HCT116 (cell line): Measurements from ENCODE around the gene TMEM138. TPM values are rescaled to one million over a fixed set of nuclear protein-coding genes. Genes with fewer than 3 reads are reported as not detected.

Experiments used
- ATAC-seq: fragments of 200-7000 bp; cut with Tn5 transposase; 2 replicates; pipeline ENCODE4 v1.9.1; 2020; ENCODE audit warnings: mild to moderate bottlenecking, moderate library complexity
- BruUV-seq: library from RNA; stranded (reverse); fragments of 400-500 nt; replicated peaks from 2 replicates; lab custom pipeline; 2021; lab: Mats Ljungman, UMichigan
- CTCF ChIA-PET: fragments of 300-600 bp; sonication (Branson Sonifier 250); formaldehyde crosslinking; loops from one replicate; lab custom pipeline; 2021; ENCODE audit warnings: antibody characterized with exemption; lab: Charles Lee
- POLR2A ChIA-PET: fragments of 300-600, 350-600 bp; sonication (Branson Sonifier 250); formaldehyde crosslinking; loops from one replicate; lab custom pipeline; 2021; ENCODE audit warnings: antibody characterized with exemption; lab: Charles Lee
- RAD21 ChIA-PET, 2 experiments: fragments of 300-600 bp; sonication (Branson Sonifier 250); formaldehyde crosslinking; loops; one replicate each; lab custom pipeline; 2023; ENCODE audit warnings: low total read pairs in 2 of 2; ENCODE audit not compliant: uncharacterized antibody in 2 of 2, unreplicated experiment in 2 of 2, low non-redundant PET in 1 of 2; lab: Charles Lee
- DNase-seq: peaks from one replicate; pipeline ENCODE4 v3.0.0-alpha.2; 2010; ENCODE audit warnings: low read depth, low spot score
- H2AFZ ChIP-seq: fragments of 200-600 bp; shearing (Covaris generic), sonication (generic); 2 replicates; pipeline ENCODE4 v1.6.1; 2017; ENCODE audit warnings: low read depth, mixed run types, mixed read lengths, antibody characterized with exemption, low read length; ENCODE audit not compliant: poor library complexity, severe bottlenecking
- H3K27ac ChIP-seq: 2 replicates; pipeline ENCODE4 v1.5.1; 2012; ENCODE audit warnings: low read depth, low read length
- H3K27me3 ChIP-seq: fragments of 200-600 bp; sonication (generic); 2 replicates; pipeline ENCODE4 v1.6.1; 2016; ENCODE audit warnings: mixed run types, low read length, mixed read lengths; ENCODE audit not compliant: insufficient read depth
- H3K36me3 ChIP-seq, 2 experiments: fragments of 200-500 bp in 1 of 2; fragments of 200-600 bp in 1 of 2; sonication (Bioruptor generic) in 1 of 2; sonication (generic) in 1 of 2; 2 replicates each; pipeline versions ENCODE4 v1.5.1 to v1.6.1; 2014 to 2016; ENCODE audit warnings: low read length in 2 of 2, inconsistent platforms in 1 of 2, mixed read lengths in 1 of 2, mixed run types in 1 of 2; ENCODE audit not compliant: insufficient read depth in 2 of 2, control insufficient read depth in 1 of 2
- H3K4me1 ChIP-seq, 2 experiments: fragments of 200-600 bp in 1 of 2; sonication (generic) in 1 of 2; 2 replicates each; pipeline versions ENCODE4 v1.5.1 to v1.6.1; 2012 to 2017; ENCODE audit warnings: low read length in 2 of 2, inconsistent platforms in 1 of 2, mild to moderate bottlenecking in 1 of 2, mixed read lengths in 1 of 2, mixed run types in 1 of 2, moderate library complexity in 1 of 2; ENCODE audit not compliant: insufficient read depth in 2 of 2, control insufficient read depth in 1 of 2
- H3K4me2 ChIP-seq: fragments of 200-600 bp; sonication (generic); 2 replicates; pipeline ENCODE4 v1.6.1; 2017; ENCODE audit warnings: mixed run types, low read length, mixed read lengths
- H3K4me3 ChIP-seq, 2 experiments: fragments of 200-600 bp in 1 of 2; sonication (generic) in 1 of 2; replicated peaks in 1 of 2; 2 replicates each; pipeline ENCODE4 v1.5.1; 2011 to 2016; ENCODE audit warnings: low read length in 2 of 2, control low read depth in 1 of 2, low read depth in 1 of 2, mild to moderate bottlenecking in 1 of 2, mixed read lengths in 1 of 2, mixed run types in 1 of 2
- H3K79me2 ChIP-seq: fragments of 200-600 bp; sonication (generic); 2 replicates; pipeline ENCODE4 v1.6.1; 2017; ENCODE audit warnings: mild to moderate bottlenecking, mixed run types, low read length, moderate library complexity, mixed read lengths; ENCODE audit not compliant: insufficient read depth
- H3K9ac ChIP-seq: fragments of 200-600 bp; sonication (generic); 2 replicates; pipeline ENCODE4 v1.6.1; 2016; ENCODE audit warnings: low read length, mixed read lengths
- H3K9me2 ChIP-seq: fragments of 200-600 bp; sonication (generic), shearing (Covaris generic); 2 replicates; pipeline ENCODE4 v1.6.1; 2017; ENCODE audit warnings: mixed run types, mild to moderate bottlenecking, moderate library complexity; ENCODE audit not compliant: insufficient read depth
- H3K9me3 ChIP-seq, 2 experiments: fragments of 200-500 bp in 1 of 2; fragments of 200-600 bp in 1 of 2; sonication (Bioruptor generic) in 1 of 2; sonication (generic) in 1 of 2; 2 replicates each; pipeline ENCODE4 v1.6.1; 2014 to 2017; ENCODE audit warnings: low read length in 2 of 2, mixed read lengths in 2 of 2, inconsistent platforms in 1 of 2, low read depth in 1 of 2, mild to moderate bottlenecking in 1 of 2, mixed run types in 1 of 2, moderate library complexity in 1 of 2; ENCODE audit not compliant: control insufficient read depth in 1 of 2, insufficient read depth in 1 of 2
- H4K20me1 ChIP-seq: fragments of 200-600 bp; sonication (generic), shearing (Covaris generic); 2 replicates; pipeline ENCODE4 v1.6.1; 2017; ENCODE audit warnings: mixed run types, mild to moderate bottlenecking, moderate library complexity; ENCODE audit not compliant: insufficient read depth
- CBX3 ChIP-seq: IDR thresholded peaks from 2 replicates; pipeline ENCODE4 v1.6.1; 2012; ENCODE audit warnings: low read depth
- CEBPB ChIP-seq: IDR thresholded peaks from 2 replicates; pipeline ENCODE4 v1.6.1; 2012; ENCODE audit warnings: low read depth
- EGR1 ChIP-seq: IDR thresholded peaks from 2 replicates; pipeline ENCODE4 v1.6.1; 2012; ENCODE audit warnings: low read depth
- ELF1 ChIP-seq: IDR thresholded peaks from 2 replicates; pipeline ENCODE4 v1.6.1; 2012; ENCODE audit warnings: low read depth, borderline replicate concordance
- EZH2 ChIP-seq: fragments of 200-600 bp; sonication (generic); IDR thresholded peaks from 2 replicates; pipeline ENCODE4 v1.6.1; 2017; ENCODE audit warnings: antibody characterized with exemption, mixed run types
- FOSL1 ChIP-seq: IDR thresholded peaks from 2 replicates; pipeline ENCODE4 v1.6.1; 2012; ENCODE audit warnings: low read depth
- JUND ChIP-seq: IDR thresholded peaks from 2 replicates; pipeline ENCODE4 v1.6.1; 2012
- POLR2A ChIP-seq: IDR thresholded peaks from 2 replicates; pipeline ENCODE4 v1.7.0; 2011; ENCODE audit warnings: borderline replicate concordance; ENCODE audit not compliant: insufficient read depth, insufficient read length; ENCODE audit errors: extremely low read depth
- RAD21 ChIP-seq: IDR thresholded peaks from 2 replicates; pipeline ENCODE4 v1.6.1; 2012; ENCODE audit warnings: low read depth, mild to moderate bottlenecking
- SIN3A ChIP-seq: IDR thresholded peaks from 2 replicates; pipeline ENCODE4 v1.6.1; 2012; ENCODE audit warnings: low read depth
- SP1 ChIP-seq: IDR thresholded peaks from 2 replicates; pipeline ENCODE4 v1.6.1; 2012; ENCODE audit warnings: low read depth
- SRF ChIP-seq: IDR thresholded peaks from 2 replicates; pipeline ENCODE4 v1.6.1; 2012; ENCODE audit warnings: low read depth
- TCF7L2 ChIP-seq: IDR thresholded peaks from 2 replicates; pipeline ENCODE4 v1.7.0; 2011; ENCODE audit warnings: borderline replicate concordance, inconsistent platforms; ENCODE audit not compliant: insufficient read depth, insufficient read length; ENCODE audit errors: extremely low read depth
- YY1 ChIP-seq: IDR thresholded peaks from 2 replicates; pipeline ENCODE4 v1.6.1; 2011; ENCODE audit warnings: low read length, low read depth, moderate library complexity, mild to moderate bottlenecking; ENCODE audit not compliant: insufficient replicate concordance; ENCODE audit errors: extremely low read depth
- ZFX ChIP-seq: fragments of 450-650 bp; IDR thresholded peaks from 2 replicates; pipeline ENCODE4 v1.6.1; 2017
- intact Hi-C: fragments of 100-400 bp; cut with micrococcal nuclease; formaldehyde crosslinking; loops from 2 replicates; pipeline ENCODE4 v1.10.0; 2022
- total RNA-seq: library from RNA; stranded (reverse); gene quantifications from one replicate; pipeline ENCODE4 v1.2.1, GENCODE V29; 2021; ENCODE audit not compliant: unreplicated experiment
- TF ChIP-seq, protein P1 (sequence below): IDR thresholded peaks from 2 replicates; pipeline ENCODE4 v1.6.1; 2012
- TF ChIP-seq, protein P2 (sequence below): IDR thresholded peaks from 2 replicates; pipeline ENCODE4 v1.6.1; 2011; ENCODE audit warnings: mild to moderate bottlenecking, low read length, moderate library complexity; ENCODE audit not compliant: insufficient replicate concordance; ENCODE audit errors: extremely low read depth
- TF ChIP-seq, protein P3 (sequence below): IDR thresholded peaks from 2 replicates; pipeline ENCODE4 v1.6.1; 2012

TMEM138 gene
- total RNA-seq, 1 experiment from 2014 or later, result 45.0 TPM

DNA sequence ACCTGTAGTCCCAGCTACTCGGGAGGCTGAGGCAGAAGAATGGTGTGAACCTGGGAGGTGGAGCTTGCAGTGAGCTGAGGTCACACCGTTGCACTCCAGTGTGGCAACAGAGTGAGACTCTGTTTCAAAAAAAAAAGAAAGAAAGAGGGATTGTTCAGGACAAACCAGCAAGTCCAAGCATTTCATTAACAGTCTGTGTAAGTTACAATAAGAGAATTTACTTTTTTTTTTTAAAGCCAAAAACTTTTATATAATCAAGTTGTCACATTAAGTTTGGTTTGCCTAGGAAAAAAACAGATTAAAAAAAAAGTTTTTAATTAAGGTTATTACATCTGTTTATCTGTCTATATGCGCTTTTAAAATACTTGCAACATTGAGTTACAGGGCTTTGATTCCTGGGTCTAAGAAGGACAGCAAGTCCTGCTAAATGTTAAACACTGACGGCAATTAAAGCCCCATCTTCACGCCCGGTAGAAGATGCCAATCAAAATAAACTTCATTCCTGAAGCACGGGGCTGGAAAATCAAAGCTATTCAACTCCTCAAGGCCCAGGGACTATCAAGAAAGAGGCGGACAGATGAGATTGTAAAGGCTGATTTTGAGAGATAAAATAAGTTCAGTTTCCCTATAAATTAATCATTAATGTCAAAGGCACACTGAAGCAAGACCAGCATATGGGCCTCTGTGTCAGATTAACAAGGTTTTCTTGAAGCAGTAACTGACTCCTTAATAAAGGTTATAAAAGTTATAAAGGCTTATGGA is 10.7 kb downstream of the TMEM138 start:
- Histone ChIP-seq H3K79me2 (no peaks in the 10 kb centered on the region), H2AFZ (no peak overlapping the region), H3K27ac (no peak overlapping the region), H3K9ac (no peak overlapping the region), H3K9me2 (no peaks in the 10 kb centered on the region), H4K20me1 (no peaks in the 10 kb centered on the region), H3K9me3 (no peaks in the 10 kb centered on the region), H3K27me3 (no peaks in the 10 kb centered on the region), H3K36me3 (peaks cover 8 to 10% of the 10 kb centered on the region in 2 experiments), H3K4me3 (no peak overlapping the region), H3K4me2 (no peak overlapping the region), H3K4me1 (no peaks in the 10 kb centered on the region)
- ChIA-PET RAD21 (interaction anchor here in 1 of 2 experiments (0.7 kb wide), 1 partner anchor 13 kb away, joined by 3 read pairs; no protein-coding TSS in a partner anchor), POLR2A (no interaction called here), CTCF (no interaction called here)
- TF ChIP-seq, protein P1, sequence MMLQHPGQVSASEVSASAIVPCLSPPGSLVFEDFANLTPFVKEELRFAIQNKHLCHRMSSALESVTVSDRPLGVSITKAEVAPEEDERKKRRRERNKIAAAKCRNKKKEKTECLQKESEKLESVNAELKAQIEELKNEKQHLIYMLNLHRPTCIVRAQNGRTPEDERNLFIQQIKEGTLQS, result no peak
- no peak for TF ChIP-seq ELF1
- no peak for TF ChIP-seq EGR1
- no peak for TF ChIP-seq TCF7L2
- TF ChIP-seq FOSL1, result no peak
- TF ChIP-seq POLR2A, result no peak
- TF ChIP-seq CBX3, result no peak
- TF ChIP-seq, protein P2, sequence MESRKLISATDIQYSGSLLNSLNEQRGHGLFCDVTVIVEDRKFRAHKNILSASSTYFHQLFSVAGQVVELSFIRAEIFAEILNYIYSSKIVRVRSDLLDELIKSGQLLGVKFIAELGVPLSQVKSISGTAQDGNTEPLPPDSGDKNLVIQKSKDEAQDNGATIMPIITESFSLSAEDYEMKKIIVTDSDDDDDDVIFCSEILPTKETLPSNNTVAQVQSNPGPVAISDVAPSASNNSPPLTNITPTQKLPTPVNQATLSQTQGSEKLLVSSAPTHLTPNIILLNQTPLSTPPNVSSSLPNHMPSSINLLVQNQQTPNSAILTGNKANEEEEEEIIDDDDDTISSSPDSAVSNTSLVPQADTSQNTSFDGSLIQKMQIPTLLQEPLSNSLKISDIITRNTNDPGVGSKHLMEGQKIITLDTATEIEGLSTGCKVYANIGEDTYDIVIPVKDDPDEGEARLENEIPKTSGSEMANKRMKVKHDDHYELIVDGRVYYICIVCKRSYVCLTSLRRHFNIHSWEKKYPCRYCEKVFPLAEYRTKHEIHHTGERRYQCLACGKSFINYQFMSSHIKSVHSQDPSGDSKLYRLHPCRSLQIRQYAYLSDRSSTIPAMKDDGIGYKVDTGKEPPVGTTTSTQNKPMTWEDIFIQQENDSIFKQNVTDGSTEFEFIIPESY, result no peak
- TF ChIP-seq SRF, result no peak
- no peak for TF ChIP-seq EZH2
- no peak for TF ChIP-seq SP1
- TF ChIP-seq RAD21, result no peak
- no peak for TF ChIP-seq CEBPB
- TF ChIP-seq, protein P3, sequence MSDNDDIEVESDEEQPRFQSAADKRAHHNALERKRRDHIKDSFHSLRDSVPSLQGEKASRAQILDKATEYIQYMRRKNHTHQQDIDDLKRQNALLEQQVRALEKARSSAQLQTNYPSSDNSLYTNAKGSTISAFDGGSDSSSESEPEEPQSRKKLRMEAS, result no peak
- no peak for TF ChIP-seq ZFX
- TF ChIP-seq JUND, result no peak
- no peak for TF ChIP-seq YY1
- no peak for TF ChIP-seq SIN3A
- intact Hi-C loops, result no loop called here
- no peak for DNase-seq
- BruUV-seq, result no TSS peak
- ATAC-seq, result no peak
